GM19328 (cell line): Measurements from ENCODE around the gene DRGX.

Experiments
- ATAC-seq: cut with Tn5 transposase; IDR thresholded peaks from one replicate; pipeline ENCODE4 v1.9.1; 2021; ENCODE audit warnings: mild to moderate bottlenecking, moderate library complexity; ENCODE audit not compliant: unreplicated experiment

The DRGX gene

GRCh38 chr10:49383853-49384252 is 12.0 kb downstream of the DRGX start:
- ATAC-seq, result no peak

GRCh38 chr10:49382826-49383225 is 13.1 kb downstream of the DRGX start:
- no peak for ATAC-seq

GRCh38 chr10:49382226-49382625 is 13.7 kb downstream of the DRGX start:
- ATAC-seq, result no peak

GRCh38 chr10:49381111-49381900 is 14.6 kb downstream of the DRGX start:
- no peak for ATAC-seq

- no peak for ATAC-seq
These were observed 16.1 kb downstream of the DRGX start for GRCh38 chr10:49379596-49380410.

- ATAC-seq, result no peak
These were observed 18.6 kb downstream of the DRGX start for GRCh38 chr10:49377256-49377655.

- no peak for ATAC-seq
These were observed 20.3 kb downstream of the DRGX start for GRCh38 chr10:49375611-49376010.

GRCh38 chr10:49374740-49375139 is 21.1 kb downstream of the DRGX start:
- no peak for ATAC-seq

- ATAC-seq, result no peak
These were observed 22.5 kb downstream of the DRGX start for GRCh38 chr10:49373361-49373760.

GRCh38 chr10:49371967-49372366 is 23.9 kb downstream of the DRGX start:
- no peak for ATAC-seq

- ATAC-seq, result no peak
These were observed 25.4 kb downstream of the DRGX start for GRCh38 chr10:49370326-49371100.

GRCh38 chr10:49369216-49370162 is 26.4 kb downstream of the DRGX start:
- no peak for ATAC-seq

GRCh38 chr10:49368256-49368655 is 27.6 kb downstream of the DRGX start:
- ATAC-seq, result no peak

GRCh38 chr10:49367600-49367999 is 28.3 kb downstream of the DRGX start:
- no peak for ATAC-seq

GRCh38 chr10:49366460-49366859 is 29.4 kb downstream of the DRGX start:
- no peak for ATAC-seq

- no peak for ATAC-seq
These were observed 30.0 kb downstream of the DRGX start for GRCh38 chr10:49365675-49366415.

GRCh38 chr10:49365275-49365674 is 30.6 kb downstream of the DRGX start:
- no peak for ATAC-seq

GRCh38 chr10:49364747-49365146 is 31.1 kb downstream of the DRGX start:
- ATAC-seq, result no peak

- ATAC-seq, result no peak
These were observed 31.8 kb downstream of the DRGX start for GRCh38 chr10:49364051-49364450.
